K562 (cell line): Measurements from ENCODE around the gene RBM19. TPM values are rescaled to one million over a fixed set of nuclear protein-coding genes. Genes with fewer than 3 reads are reported as not detected.

ENCODE experiments used
- ETV6 ChIP-seq, 3 experiments: fragments of 150-350 bp in 1 of 3; sonication (generic) in 1 of 3; formaldehyde crosslinking in 1 of 3; IDR thresholded peaks; 2 replicates each; pipeline versions ENCODE4 v1.6.1 to v1.8.0; 2014 to 2022; ENCODE audit warnings: borderline replicate concordance in 2 of 3, low read depth in 2 of 3, antibody characterized with exemption in 1 of 3, low read length in 1 of 3, mild to moderate bottlenecking in 1 of 3, missing genetic modification reagents in 1 of 3
- GATA2 ChIP-seq: sonication (generic); formaldehyde crosslinking; IDR thresholded peaks from 2 replicates; pipeline ENCODE4 v1.4.0; 2020; ENCODE audit warnings: mild to moderate bottlenecking, missing genetic modification reagents
- NFIX ChIP-seq: fragments of 250-450 bp; sonication (Bioruptor Pico); IDR thresholded peaks from 2 replicates; pipeline ENCODE4 v1.4.0; 2020; ENCODE audit warnings: low read depth, mild to moderate bottlenecking, moderate library complexity
- NFRKB ChIP-seq: fragments of 450-650 bp; IDR thresholded peaks from 2 replicates; pipeline ENCODE4 v1.6.1; 2016; ENCODE audit warnings: low read depth
- PYGO2 ChIP-seq: fragments of 450-650 bp; IDR thresholded peaks from 2 replicates; pipeline ENCODE4 v1.6.1; 2016; ENCODE audit warnings: mild to moderate bottlenecking, missing genetic modification characterization, moderate library complexity, missing compliant biosample characterization
- ZC3H4 ChIP-seq: sonication (generic); formaldehyde crosslinking; IDR thresholded peaks from 2 replicates; pipeline ENCODE4 v1.9.0; 2021; ENCODE audit warnings: missing genetic modification reagents, borderline replicate concordance
- ZNF324 ChIP-seq: fragments of 250-450 bp; sonication (Bioruptor Pico); IDR thresholded peaks from 2 replicates; pipeline ENCODE4 v1.4.0; 2020; ENCODE audit warnings: mild to moderate bottlenecking
- ZNF354B ChIP-seq: fragments of 250-450 bp; sonication (Bioruptor Pico); IDR thresholded peaks from 2 replicates; pipeline ENCODE4 v1.4.0; 2020
- ZNF75A ChIP-seq: fragments of 450-650 bp; formaldehyde crosslinking; IDR thresholded peaks from 2 replicates; pipeline ENCODE4 v1.4.0; 2020; ENCODE audit warnings: mild to moderate bottlenecking
- polyA plus RNA-seq, 8 experiments: library from polyadenylated mRNA; depleted of rRNA in 4 of 8; stranded (reverse) in 5 of 8; unstranded in 3 of 8; fragments of >200 nt; fragmentation: Nextera tagmentation in 2 of 8; fragmentation: Illumina TruSeq in 1 of 8; extraction: Ambion mirVana in 2 of 8; extraction: Trizol in 1 of 8; gene quantifications; 2 replicates each; pipeline versions ENCODE4 v1.2.1 to v1.2.3, GENCODE V29; 2011 to 2014; ENCODE audit warnings: inconsistent platforms in 1 of 8, missing spikeins in 1 of 8
- total RNA-seq, 7 experiments: library from RNA; depleted of rRNA in 6 of 7; stranded (reverse); fragments of >200 nt in 6 of 7; fragmentation: Illumina TruSeq in 2 of 7; extraction: Trizol in 2 of 7; gene quantifications; 2 replicates each; pipeline versions ENCODE4 v1.2.1 to v1.2.3, GENCODE V29; 2011 to 2021; ENCODE audit warnings: low replicate concordance in 1 of 7
- TF ChIP-seq, protein P1 (sequence below): fragments of 450-650 bp; IDR thresholded peaks from 2 replicates; pipeline ENCODE4 v1.6.1; 2018; ENCODE audit not compliant: partially characterized antibody
- TF ChIP-seq, protein P2 (sequence below): sonication (generic); formaldehyde crosslinking; IDR thresholded peaks from 2 replicates; pipeline ENCODE4 v1.8.0; 2022; ENCODE audit warnings: mild to moderate bottlenecking, missing genetic modification reagents, borderline replicate concordance
- TF ChIP-seq, protein P3 (sequence below), 2 experiments: fragments of 450-650 bp in 1 of 2; sonication (generic) in 1 of 2; formaldehyde crosslinking; conservative IDR thresholded peaks; 2 replicates each; pipeline versions ENCODE4 v1.4.0 to v1.8.1; 2020 to 2022; ENCODE audit warnings: mild to moderate bottlenecking in 1 of 2, missing genetic modification reagents in 1 of 2
- TF ChIP-seq, protein P4 (sequence below): fragments of 250-450 bp; sonication (Bioruptor Pico); IDR thresholded peaks from 2 replicates; pipeline ENCODE4 v1.5.0; 2021

The RBM19 gene
- total and polyA plus RNA-seq, 9 of the 15 experiments (the other 6 are each of a cell fraction or from before 2014, with no cell fraction given), result 16.0 to 58.4 (median 37.9) TPM

DNA sequence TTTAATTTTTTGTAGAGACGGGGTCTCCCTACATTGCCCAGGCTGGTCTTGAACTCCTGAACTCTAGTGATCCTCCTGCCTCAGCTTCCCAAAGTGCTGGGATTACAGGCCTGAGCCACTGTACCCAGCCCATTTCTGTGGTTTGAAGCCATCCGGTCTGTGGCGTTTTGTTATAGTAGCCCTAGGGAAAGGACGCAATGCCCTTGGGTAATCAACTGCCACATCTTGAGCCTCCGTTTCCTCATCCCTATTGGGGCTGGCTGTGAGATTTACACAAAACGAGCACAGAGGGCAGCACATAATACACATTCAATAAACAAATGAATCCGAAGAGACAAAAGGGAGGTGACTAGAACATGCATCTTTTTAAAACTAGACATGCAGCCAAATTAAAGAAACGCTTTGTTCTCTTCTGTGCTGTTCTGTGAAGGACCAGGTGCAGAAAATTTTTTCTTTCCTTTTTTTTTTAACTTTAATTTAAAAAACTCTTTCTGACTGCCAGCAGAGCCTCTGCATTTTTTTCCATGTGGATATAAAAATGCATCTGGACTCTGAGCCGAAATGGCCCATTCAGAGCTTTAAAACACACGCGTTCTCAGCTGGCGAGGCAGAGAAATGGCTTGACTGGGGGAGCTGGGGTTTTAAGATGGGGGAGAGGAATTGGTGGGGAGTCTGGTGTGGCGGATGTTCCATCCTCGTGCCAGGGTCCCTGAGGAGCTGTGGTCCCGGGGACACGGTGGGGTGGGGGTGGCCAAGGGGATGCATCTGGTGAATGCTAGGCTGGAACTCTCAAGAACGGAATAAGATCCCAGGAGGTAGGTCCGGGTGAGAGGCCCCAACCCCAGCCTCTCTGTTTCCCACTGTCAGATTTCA lies 119.0 kb downstream of the RBM19 start (continued):
- TF ChIP-seq, protein P1, sequence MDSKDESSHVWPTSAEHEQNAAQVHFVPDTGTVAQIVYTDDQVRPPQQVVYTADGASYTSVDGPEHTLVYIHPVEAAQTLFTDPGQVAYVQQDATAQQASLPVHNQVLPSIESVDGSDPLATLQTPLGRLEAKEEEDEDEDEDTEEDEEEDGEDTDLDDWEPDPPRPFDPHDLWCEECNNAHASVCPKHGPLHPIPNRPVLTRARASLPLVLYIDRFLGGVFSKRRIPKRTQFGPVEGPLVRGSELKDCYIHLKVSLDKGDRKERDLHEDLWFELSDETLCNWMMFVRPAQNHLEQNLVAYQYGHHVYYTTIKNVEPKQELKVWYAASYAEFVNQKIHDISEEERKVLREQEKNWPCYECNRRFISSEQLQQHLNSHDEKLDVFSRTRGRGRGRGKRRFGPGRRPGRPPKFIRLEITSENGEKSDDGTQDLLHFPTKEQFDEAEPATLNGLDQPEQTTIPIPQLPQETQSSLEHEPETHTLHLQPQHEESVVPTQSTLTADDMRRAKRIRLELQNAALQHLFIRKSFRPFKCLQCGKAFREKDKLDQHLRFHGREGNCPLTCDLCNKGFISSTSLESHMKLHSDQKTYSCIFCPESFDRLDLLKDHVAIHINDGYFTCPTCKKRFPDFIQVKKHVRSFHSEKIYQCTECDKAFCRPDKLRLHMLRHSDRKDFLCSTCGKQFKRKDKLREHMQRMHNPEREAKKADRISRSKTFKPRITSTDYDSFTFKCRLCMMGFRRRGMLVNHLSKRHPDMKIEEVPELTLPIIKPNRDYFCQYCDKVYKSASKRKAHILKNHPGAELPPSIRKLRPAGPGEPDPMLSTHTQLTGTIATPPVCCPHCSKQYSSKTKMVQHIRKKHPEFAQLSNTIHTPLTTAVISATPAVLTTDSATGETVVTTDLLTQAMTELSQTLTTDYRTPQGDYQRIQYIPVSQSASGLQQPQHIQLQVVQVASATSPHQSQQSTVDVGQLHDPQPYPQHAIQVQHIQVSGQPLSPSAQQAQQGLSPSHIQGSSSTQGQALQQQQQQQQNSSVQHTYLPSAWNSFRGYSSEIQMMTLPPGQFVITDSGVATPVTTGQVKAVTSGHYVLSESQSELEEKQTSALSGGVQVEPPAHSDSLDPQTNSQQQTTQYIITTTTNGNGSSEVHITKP, result no peak
- no peak for TF ChIP-seq ZNF324
- TF ChIP-seq PYGO2 (tag), result no peak
- no peak for TF ChIP-seq ZNF75A (CRISPR knock-in tag)
- TF ChIP-seq ZNF354B (CRISPR knock-in tag), result no peak
- TF ChIP-seq NFIX (CRISPR knock-in tag), result no peak
- TF ChIP-seq, protein P2, sequence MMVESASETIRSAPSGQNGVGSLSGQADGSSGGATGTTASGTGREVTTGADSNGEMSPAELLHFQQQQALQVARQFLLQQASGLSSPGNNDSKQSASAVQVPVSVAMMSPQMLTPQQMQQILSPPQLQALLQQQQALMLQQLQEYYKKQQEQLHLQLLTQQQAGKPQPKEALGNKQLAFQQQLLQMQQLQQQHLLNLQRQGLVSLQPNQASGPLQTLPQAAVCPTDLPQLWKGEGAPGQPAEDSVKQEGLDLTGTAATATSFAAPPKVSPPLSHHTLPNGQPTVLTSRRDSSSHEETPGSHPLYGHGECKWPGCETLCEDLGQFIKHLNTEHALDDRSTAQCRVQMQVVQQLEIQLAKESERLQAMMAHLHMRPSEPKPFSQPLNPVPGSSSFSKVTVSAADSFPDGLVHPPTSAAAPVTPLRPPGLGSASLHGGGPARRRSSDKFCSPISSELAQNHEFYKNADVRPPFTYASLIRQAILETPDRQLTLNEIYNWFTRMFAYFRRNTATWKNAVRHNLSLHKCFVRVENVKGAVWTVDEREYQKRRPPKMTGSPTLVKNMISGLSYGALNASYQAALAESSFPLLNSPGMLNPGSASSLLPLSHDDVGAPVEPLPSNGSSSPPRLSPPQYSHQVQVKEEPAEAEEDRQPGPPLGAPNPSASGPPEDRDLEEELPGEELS, result no peak
- TF ChIP-seq GATA2 (CRISPR knock-in tag), result no peak
- TF ChIP-seq NFRKB, result no peak
- TF ChIP-seq ZC3H4, result no peak
- no peak for TF ChIP-seq ETV6 (IDR thresholded peaks at IDR 0.05; ENCODE audit: borderline replicate concordance in 1 of 2, low read depth in 2 of 2, low read length in 1 of 2)
- TF ChIP-seq ETV6 (CRISPR knock-in tag; IDR thresholded peaks at IDR 0.05; ENCODE audit: borderline replicate concordance), result no peak
- TF ChIP-seq, protein P3, sequence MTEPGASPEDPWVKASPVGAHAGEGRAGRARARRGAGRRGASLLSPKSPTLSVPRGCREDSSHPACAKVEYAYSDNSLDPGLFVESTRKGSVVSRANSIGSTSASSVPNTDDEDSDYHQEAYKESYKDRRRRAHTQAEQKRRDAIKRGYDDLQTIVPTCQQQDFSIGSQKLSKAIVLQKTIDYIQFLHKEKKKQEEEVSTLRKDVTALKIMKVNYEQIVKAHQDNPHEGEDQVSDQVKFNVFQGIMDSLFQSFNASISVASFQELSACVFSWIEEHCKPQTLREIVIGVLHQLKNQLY (CRISPR knock-in tag; conservative IDR thresholded peaks at IDR 0.05), result no peak
- TF ChIP-seq, protein P4, sequence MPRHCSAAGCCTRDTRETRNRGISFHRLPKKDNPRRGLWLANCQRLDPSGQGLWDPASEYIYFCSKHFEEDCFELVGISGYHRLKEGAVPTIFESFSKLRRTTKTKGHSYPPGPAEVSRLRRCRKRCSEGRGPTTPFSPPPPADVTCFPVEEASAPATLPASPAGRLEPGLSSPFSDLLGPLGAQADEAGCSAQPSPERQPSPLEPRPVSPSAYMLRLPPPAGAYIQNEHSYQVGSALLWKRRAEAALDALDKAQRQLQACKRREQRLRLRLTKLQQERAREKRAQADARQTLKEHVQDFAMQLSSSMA (CRISPR knock-in tag), result no peak
